ENCODE measurements around the gene PA2G4. TPM values are rescaled to one million over a fixed set of nuclear protein-coding genes. Genes with fewer than 3 reads are reported as not detected.
A peak's percentile ranks its signal among the peaks of the same experiment; 100 is the strongest.
"Not testable (repeated sequence)": the region's sequence is repeated elsewhere in the genome, so short reads cannot be mapped to it uniquely, and the experiment has no call there.

PA2G4 gene
- total RNA-seq: 53.8 TPM

DNA sequence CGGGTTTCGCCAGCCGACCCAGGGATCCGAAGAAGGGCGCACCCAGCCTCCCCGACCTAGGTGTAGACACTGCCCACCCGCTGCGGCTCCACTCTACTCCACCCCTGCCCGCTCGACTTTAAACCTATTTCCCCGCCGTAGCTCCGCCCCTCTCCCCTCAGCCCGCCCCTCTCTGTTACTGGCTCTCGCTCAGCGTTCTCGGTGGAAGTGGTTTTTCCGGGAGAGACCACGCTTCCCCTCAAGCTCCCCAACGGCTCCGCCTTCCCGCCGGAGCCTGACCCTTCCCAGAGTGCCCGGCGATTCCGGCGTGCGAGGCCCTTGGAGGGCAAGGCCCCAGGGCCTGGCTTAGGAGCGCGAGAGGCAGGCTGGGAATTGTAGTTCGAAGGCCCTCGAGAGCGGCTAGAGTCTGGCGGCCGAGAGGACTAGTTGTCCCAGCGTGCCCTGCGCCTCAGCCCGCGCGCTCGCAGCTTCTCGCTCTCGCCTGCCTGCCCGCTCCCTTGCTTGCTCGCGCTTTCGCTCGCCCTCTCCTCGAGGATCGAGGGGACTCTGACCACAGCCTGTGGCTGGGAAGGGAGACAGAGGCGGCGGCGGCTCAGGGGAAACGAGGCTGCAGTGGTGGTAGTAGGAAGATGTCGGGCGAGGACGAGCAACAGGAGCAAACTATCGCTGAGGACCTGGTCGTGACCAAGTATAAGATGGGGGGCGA, at the start of gene PA2G4:
Gene PA2G4 (plus strand): TSS at position 451 of the 706 bp plus-strand sequence. CDS start 179 bp downstream, at position 630.
- peak within 1 kb of the TSS; percentile 91 to 98 (median 96) for H3K9ac ChIP-seq (ENCODE audit: low read depth in 1 of 3, low read length in 3 of 3)
- H3K27ac ChIP-seq (ENCODE audit: low read depth, low read length): peak within 1 kb of the TSS; percentile 87
- peaks cover 16 to 32% (median 23%) of the 10 kb centered on the region in 3 donors for H3K4me1 ChIP-seq (ENCODE audit: control insufficient read depth in 3 of 3, insufficient read depth in 3 of 3, low read length in 3 of 3)
- H3K36me3 ChIP-seq (ENCODE audit: control insufficient read depth in 3 of 3, insufficient read depth in 3 of 3, low read length in 3 of 3): peaks cover 12 to 27% (median 23%) of the 10 kb centered on the region in 3 donors
- H3K4me3 ChIP-seq (ENCODE audit: low read length in 3 of 3): peak within 1 kb of the TSS; percentile 68 to 97 (median 95)
- H3K27me3 ChIP-seq (ENCODE audit: control insufficient read depth in 3 of 3, insufficient read depth in 3 of 3, low read length in 3 of 3): no peaks in the 10 kb centered on the region
- no peaks in the 10 kb centered on the region for H3K9me3 ChIP-seq (ENCODE audit: control insufficient read depth in 3 of 3, low read length in 3 of 3)

DNA sequence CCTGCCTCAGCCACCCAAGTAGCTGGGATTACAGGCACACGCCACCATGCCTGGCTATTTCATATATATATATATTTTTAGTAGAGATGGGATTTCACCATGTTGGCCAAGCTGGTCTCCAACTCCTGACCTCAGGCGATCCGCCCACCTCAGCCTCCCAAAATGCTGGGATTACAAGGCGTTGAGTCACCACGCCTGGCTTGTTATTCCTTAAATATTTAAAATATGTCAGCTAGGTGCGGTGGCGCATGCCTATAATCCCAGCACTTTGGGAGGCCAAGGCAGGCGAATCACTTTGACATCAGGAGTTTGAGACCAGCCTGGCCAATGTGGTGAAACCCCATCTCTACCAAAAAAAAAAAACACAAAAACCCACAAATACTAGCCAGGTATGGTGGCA, 44.4 kb upstream of the PA2G4 start:
- not testable (repeated sequence) for H3K4me1 ChIP-seq (ENCODE audit: control insufficient read depth in 3 of 3, insufficient read depth in 3 of 3, low read length in 3 of 3); H3K9ac ChIP-seq (ENCODE audit: low read depth in 1 of 3, low read length in 3 of 3); H3K27me3 ChIP-seq (ENCODE audit: control insufficient read depth in 3 of 3, insufficient read depth in 3 of 3, low read length in 3 of 3)

DNA sequence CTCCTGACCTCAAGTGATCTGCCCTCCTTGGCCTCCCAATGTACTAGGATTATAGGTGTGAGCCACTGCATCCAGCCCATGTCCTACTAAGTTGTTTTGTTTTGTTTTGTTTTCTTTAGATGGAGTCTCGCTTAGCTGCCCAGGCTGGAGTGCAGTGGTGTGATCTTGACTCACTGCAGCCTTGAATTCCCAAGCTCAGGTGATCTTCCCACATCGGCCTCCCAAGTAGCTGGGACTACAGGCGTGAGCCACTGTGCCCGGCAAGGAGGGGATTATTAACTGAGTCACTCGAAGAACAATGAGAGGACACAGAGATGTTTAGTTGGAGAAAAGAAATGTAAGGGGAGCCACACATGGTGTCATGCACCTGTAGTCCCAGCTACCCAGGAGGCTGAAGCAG, 42.4 kb upstream of the PA2G4 start:
- no peak overlapping the region for H3K9ac ChIP-seq (ENCODE audit: low read depth in 1 of 3, low read length in 3 of 3)
- H3K27ac ChIP-seq (ENCODE audit: low read depth, low read length): no peak overlapping the region
- H3K36me3 ChIP-seq (ENCODE audit: control insufficient read depth in 3 of 3, insufficient read depth in 3 of 3, low read length in 3 of 3): no peaks in the 10 kb centered on the region
- no peaks in the 10 kb centered on the region for H3K27me3 ChIP-seq (ENCODE audit: control insufficient read depth in 3 of 3, insufficient read depth in 3 of 3, low read length in 3 of 3)
- H3K9me3 ChIP-seq (ENCODE audit: control insufficient read depth in 3 of 3, low read length in 3 of 3): no peaks in the 10 kb centered on the region
- H3K4me3 ChIP-seq (ENCODE audit: low read length in 3 of 3): no peak overlapping the region
- H3K4me1 ChIP-seq (ENCODE audit: control insufficient read depth in 3 of 3, insufficient read depth in 3 of 3, low read length in 3 of 3): no peaks in the 10 kb centered on the region

More for the DNA sequence above, 44.4 kb upstream of the PA2G4 start:
- H3K9me3 ChIP-seq (ENCODE audit: control insufficient read depth in 3 of 3, low read length in 3 of 3); H3K4me3 ChIP-seq (ENCODE audit: low read length in 3 of 3); H3K27ac ChIP-seq (ENCODE audit: low read depth, low read length); H3K36me3 ChIP-seq (ENCODE audit: control insufficient read depth in 3 of 3, insufficient read depth in 3 of 3, low read length in 3 of 3): not testable (repeated sequence)

DNA sequence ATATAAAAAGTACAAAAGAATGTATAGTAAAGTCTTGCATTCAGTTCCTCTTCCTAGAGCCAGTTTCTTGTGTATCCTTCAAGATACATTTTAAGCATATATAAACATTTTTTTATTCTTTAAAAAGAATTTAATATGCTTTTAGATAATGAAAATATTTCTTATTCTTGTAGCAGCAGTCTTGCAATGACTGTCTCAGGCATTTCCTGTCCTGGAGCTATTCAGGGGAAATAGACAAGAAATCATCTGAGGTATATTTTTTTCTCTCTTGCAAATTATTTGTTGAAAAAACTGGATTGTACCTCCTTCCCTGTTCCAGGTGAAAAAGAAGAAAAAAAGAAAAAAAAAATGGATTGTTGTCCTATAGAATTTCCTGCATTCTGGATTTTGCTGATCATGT, 41.4 kb upstream of the PA2G4 start:
- Histone ChIP-seq H3K4me1 (ENCODE audit: control insufficient read depth in 3 of 3, insufficient read depth in 3 of 3, low read length in 3 of 3) (no peaks in the 10 kb centered on the region), H3K27me3 (ENCODE audit: control insufficient read depth in 3 of 3, insufficient read depth in 3 of 3, low read length in 3 of 3) (no peaks in the 10 kb centered on the region), H3K4me3 (ENCODE audit: low read length in 3 of 3) (no peak overlapping the region), H3K36me3 (ENCODE audit: control insufficient read depth in 3 of 3, insufficient read depth in 3 of 3, low read length in 3 of 3) (no peaks in the 10 kb centered on the region), H3K27ac (ENCODE audit: low read depth, low read length) (no peak overlapping the region), H3K9ac (ENCODE audit: low read depth in 1 of 3, low read length in 3 of 3) (no peak overlapping the region), H3K9me3 (ENCODE audit: control insufficient read depth in 3 of 3, low read length in 3 of 3) (no peaks in the 10 kb centered on the region)

DNA sequence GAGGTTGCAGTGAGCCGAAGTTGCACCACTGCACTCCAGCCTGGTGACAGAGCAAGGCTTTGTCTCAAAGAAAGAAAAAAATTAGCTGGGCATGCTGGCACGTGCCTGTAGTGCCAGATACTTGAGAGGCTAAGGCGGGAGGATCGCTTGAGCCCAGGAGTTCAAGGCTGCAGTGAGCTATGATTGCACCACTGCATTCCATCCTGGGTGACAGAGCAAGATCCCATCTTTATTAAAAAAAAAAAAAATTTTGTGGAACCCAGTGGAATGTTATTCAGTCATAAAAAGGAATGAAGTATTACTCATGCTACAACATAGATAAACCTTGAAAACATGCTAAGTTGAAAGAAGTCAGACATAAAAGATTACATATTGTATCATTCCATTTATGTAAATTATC, 32.7 kb upstream of the PA2G4 start:
- no peak overlapping the region for H3K27ac ChIP-seq (ENCODE audit: low read depth, low read length)
- peaks cover 0 to 3% (median 3%) of the 10 kb centered on the region in 3 donors for H3K27me3 ChIP-seq (ENCODE audit: control insufficient read depth in 3 of 3, insufficient read depth in 3 of 3, low read length in 3 of 3)
- H3K4me3 ChIP-seq (ENCODE audit: low read length in 3 of 3): no peak overlapping the region
- no peaks in the 10 kb centered on the region for H3K4me1 ChIP-seq (ENCODE audit: control insufficient read depth in 3 of 3, insufficient read depth in 3 of 3, low read length in 3 of 3)
- no peaks in the 10 kb centered on the region for H3K9me3 ChIP-seq (ENCODE audit: control insufficient read depth in 3 of 3, low read length in 3 of 3)
- H3K9ac ChIP-seq (ENCODE audit: low read depth in 1 of 3, low read length in 3 of 3): no peak overlapping the region
- H3K36me3 ChIP-seq (ENCODE audit: control insufficient read depth in 3 of 3, insufficient read depth in 3 of 3, low read length in 3 of 3): no peaks in the 10 kb centered on the region

DNA sequence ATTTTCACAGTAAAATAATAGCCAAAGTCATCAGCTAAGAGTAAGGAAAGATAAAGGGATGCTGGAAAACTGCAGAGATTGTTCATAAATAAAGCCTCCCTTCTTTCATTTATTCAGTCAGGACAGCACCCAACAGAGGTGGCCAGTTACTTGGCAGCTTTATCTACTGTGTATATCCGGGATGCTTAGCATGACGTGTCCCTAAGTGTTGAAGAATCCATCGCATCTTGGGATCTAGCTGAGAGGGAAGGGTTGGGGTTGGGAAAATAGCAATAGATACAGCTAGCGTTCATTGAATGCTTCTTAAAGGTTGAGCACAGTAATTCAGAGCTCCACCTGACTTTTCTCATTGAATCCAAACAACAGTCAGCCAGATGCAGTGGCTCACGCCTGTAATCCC, 30.0 kb upstream of the PA2G4 start:
- H3K27me3 ChIP-seq (ENCODE audit: control insufficient read depth in 3 of 3, insufficient read depth in 3 of 3, low read length in 3 of 3): peaks cover 0 to 6% (median 6%) of the 10 kb centered on the region in 3 donors
- peaks cover 4 to 7% (median 5%) of the 10 kb centered on the region in 3 donors for H3K4me1 ChIP-seq (ENCODE audit: control insufficient read depth in 3 of 3, insufficient read depth in 3 of 3, low read length in 3 of 3)
- H3K9me3 ChIP-seq (ENCODE audit: control insufficient read depth in 3 of 3, low read length in 3 of 3): no peaks in the 10 kb centered on the region
- H3K36me3 ChIP-seq (ENCODE audit: control insufficient read depth in 3 of 3, insufficient read depth in 3 of 3, low read length in 3 of 3): no peaks in the 10 kb centered on the region
- H3K27ac ChIP-seq (ENCODE audit: low read depth, low read length): no peak overlapping the region
- H3K9ac ChIP-seq (ENCODE audit: low read depth in 1 of 3, low read length in 3 of 3): no peak overlapping the region
- no peak overlapping the region for H3K4me3 ChIP-seq (ENCODE audit: low read length in 3 of 3)

DNA sequence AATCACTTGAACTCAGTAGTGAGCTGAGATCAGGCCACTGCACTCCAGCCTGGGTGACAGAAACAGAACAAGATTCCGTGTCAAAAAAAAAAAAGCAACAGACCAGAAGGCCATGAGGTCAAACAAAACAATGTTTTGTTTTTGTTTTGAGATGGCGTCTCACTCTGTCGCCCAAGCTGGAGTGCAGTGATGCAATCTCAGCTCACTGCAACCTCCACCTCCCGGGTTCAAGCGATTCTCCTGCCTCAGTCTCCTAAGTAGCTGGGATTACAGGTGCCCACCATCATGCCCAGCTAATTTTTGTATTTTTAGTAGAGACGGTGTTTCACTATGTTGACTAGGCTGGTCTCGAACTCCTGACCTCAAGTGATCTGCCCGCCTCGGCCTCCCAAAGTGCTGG, 26.4 kb upstream of the PA2G4 start:
- not testable (repeated sequence) for H3K27ac ChIP-seq (ENCODE audit: low read depth, low read length); H3K9ac ChIP-seq (ENCODE audit: low read depth in 1 of 3, low read length in 3 of 3); H3K9me3 ChIP-seq (ENCODE audit: control insufficient read depth in 3 of 3, low read length in 3 of 3); H3K4me3 ChIP-seq (ENCODE audit: low read length in 3 of 3); H3K36me3 ChIP-seq (ENCODE audit: control insufficient read depth in 3 of 3, insufficient read depth in 3 of 3, low read length in 3 of 3)
- Histone ChIP-seq H3K4me1 (ENCODE audit: control insufficient read depth in 3 of 3, insufficient read depth in 3 of 3, low read length in 3 of 3) (peaks cover 12 to 16% (median 15%) of the 10 kb centered on the region in 3 donors), H3K27me3 (ENCODE audit: control insufficient read depth in 3 of 3, insufficient read depth in 3 of 3, low read length in 3 of 3) (peaks cover 11 to 18% (median 18%) of the 10 kb centered on the region in 3 donors)

DNA sequence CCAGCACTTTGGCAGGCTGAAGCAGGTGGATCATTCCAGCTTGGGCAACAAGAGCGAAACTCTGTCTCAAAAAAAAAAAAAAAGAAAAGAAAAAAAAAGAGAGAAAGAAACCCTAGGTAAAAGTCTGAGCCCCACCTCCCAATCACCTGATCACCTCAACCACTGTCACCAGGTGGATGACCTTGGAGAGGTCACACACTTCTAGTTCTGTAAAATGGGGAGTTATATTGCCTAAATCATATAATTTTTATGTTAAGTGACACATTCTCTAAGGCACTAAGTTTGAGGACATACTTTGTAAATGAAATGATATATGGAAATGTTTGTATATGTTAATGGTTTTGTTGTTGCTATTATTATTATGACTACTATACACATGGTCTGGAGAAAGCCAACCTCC, 25.9 kb upstream of the PA2G4 start:
- H3K9me3 ChIP-seq (ENCODE audit: control insufficient read depth in 3 of 3, low read length in 3 of 3): no peaks in the 10 kb centered on the region
- no peaks in the 10 kb centered on the region for H3K36me3 ChIP-seq (ENCODE audit: control insufficient read depth in 3 of 3, insufficient read depth in 3 of 3, low read length in 3 of 3)
- H3K9ac ChIP-seq (ENCODE audit: low read depth in 1 of 3, low read length in 3 of 3): no peak overlapping the region
- H3K4me3 ChIP-seq (ENCODE audit: low read length in 3 of 3): no peak overlapping the region
- no peak overlapping the region for H3K27ac ChIP-seq (ENCODE audit: low read depth, low read length)
- H3K4me1 ChIP-seq (ENCODE audit: control insufficient read depth in 3 of 3, insufficient read depth in 3 of 3, low read length in 3 of 3): peaks cover 12 to 16% (median 15%) of the 10 kb centered on the region in 3 donors
- H3K27me3 ChIP-seq (ENCODE audit: control insufficient read depth in 3 of 3, insufficient read depth in 3 of 3, low read length in 3 of 3): peaks cover 11 to 18% (median 17%) of the 10 kb centered on the region in 3 donors

DNA sequence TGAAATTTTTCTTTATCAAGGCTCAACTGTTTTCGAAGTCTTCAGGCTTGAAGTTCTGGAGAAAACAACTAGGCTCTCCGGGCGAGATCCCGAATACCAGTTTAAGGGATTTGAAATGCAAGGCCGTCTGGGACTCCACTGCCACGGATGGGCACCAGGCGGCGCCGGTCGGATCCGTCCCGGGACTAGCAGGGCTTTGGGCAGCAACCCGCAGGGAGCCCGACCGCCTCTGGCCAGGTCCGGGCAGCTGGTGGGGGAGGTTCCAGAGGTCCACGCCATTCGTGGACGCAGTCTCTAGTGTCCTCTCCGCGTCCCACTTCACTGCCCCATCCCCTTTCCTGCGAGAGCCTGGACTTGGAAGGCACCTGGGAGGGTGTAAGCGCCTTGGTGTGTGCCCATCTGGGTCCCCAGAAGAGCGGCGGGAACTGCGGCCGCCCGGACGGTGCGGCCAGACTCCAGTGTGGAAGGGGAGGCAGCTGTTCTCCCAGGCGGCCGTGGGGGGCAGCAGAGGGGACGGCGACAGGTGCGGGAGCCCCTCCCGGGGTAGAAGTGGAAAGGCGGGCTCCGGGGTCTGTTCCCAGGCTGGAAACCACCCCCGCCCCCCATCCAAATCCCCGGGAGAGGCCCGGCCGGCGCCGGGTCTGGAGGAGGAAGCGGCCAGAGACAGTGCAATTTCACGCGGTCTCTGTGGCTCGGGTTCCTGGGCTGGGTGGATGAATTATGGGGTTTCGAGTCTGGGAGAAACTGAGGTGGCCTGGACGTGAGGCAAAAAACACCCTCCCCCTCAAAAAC, 25.2 kb upstream of the PA2G4 start:
- Histone ChIP-seq H3K9me3 (ENCODE audit: control insufficient read depth in 3 of 3, low read length in 3 of 3) (no peaks in the 10 kb centered on the region), H3K27me3 (ENCODE audit: control insufficient read depth in 3 of 3, insufficient read depth in 3 of 3, low read length in 3 of 3) (peaks cover 11 to 18% (median 17%) of the 10 kb centered on the region in 3 donors), H3K4me3 (ENCODE audit: low read length in 3 of 3) (peak overlapping the region; percentile 72 to 80 (median 75)), H3K27ac (ENCODE audit: low read depth, low read length) (peak overlapping the region; percentile 39), H3K36me3 (ENCODE audit: control insufficient read depth in 3 of 3, insufficient read depth in 3 of 3, low read length in 3 of 3) (no peaks in the 10 kb centered on the region), H3K9ac (ENCODE audit: low read depth in 1 of 3, low read length in 3 of 3) (peak overlapping the region; percentile 20 to 74 (median 50)), H3K4me1 (ENCODE audit: control insufficient read depth in 3 of 3, insufficient read depth in 3 of 3, low read length in 3 of 3) (peaks cover 12 to 16% (median 15%) of the 10 kb centered on the region in 3 donors)

All from skeletal muscle tissue (tissue), 4 donors.